Measurements from ENCODE around the gene VOPP1.

DNA sequence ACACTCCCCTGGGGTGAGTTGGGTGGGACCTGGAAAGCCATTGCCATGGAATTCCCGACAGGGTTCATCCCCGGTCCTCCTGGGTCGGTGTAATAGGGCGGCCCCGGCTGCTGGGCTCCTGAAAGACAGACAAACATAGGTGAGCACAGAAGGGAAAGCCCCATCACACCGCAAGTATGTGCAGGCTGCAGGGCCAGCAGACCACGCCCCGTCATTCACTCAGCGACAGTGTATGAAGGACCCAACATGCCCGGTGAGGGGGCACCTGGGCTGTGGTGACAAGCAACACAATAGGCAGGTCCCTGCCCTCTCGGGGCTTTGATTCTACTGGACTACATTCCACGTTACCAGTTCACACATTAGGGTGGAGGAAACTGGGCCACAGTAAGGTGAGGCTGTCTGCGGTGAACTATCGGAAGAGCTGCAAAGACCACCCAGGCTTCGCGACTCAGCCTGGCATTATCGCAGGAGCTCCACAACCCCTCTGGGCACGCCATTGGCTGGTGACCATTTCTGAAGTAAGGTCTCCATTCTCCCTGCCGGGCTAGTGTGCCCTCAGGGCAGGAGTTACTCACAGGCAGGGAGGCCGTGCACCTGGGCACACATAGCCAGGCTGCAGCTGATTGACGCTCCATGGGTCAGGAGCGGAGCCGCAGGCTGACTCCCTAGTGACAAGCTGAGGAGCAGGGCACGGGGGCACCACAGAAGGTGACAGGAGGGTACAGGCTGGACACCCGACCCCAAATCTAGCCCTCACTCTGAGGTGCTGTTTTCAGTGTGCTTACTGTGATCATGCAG is 99.2 kb downstream of the VOPP1 start:
- TF ChIP-seq CTCF (conservative IDR thresholded peaks at IDR 0.05; ENCODE audit: low read depth, low read length) (no peak), EZH2phosphoT487 (IDR thresholded peaks at IDR 0.05; ENCODE audit: borderline replicate concordance, low read length) (no peak), EZH2 (IDR thresholded peaks at IDR 0.05; ENCODE audit: low read length, unreplicated experiment) (no peak)
